HG03520 (cell line): ENCODE data around the gene IDE.
"Not testable (repeated sequence)": the region's sequence is repeated elsewhere in the genome, so short reads cannot be mapped to it uniquely, and the experiment has no call there.

Source experiments
- ATAC-seq: cut with Tn5 transposase; IDR thresholded peaks from one replicate; pipeline ENCODE4 v1.9.1; 2021; ENCODE audit warnings: mild to moderate bottlenecking, moderate library complexity; ENCODE audit not compliant: unreplicated experiment

Gene IDE

GRCh38 chr10:92573798-92574547 is at the start of gene IDE:
TSS of gene IDE (minus strand) at chr10:92574093. CDS start at chr10:92574019, 74 bp downstream.
- ATAC-seq = peak; percentile 62

GRCh38 chr10:92619368-92619767 is 45.5 kb upstream of the IDE start:
- no peak for ATAC-seq

GRCh38 chr10:92615515-92615914 is 41.6 kb upstream of the IDE start:
- ATAC-seq = no peak

- ATAC-seq = no peak
Observed at GRCh38 chr10:92604841-92605240, 30.9 kb upstream of the IDE start.

- no peak for ATAC-seq
Observed at GRCh38 chr10:92598321-92598720, 24.4 kb upstream of the IDE start.

GRCh38 chr10:92595505-92595904 is 21.6 kb upstream of the IDE start:
- ATAC-seq = no peak

GRCh38 chr10:92593619-92594588 is 20.0 kb upstream of the IDE start:
- ATAC-seq = no peak

GRCh38 chr10:92592761-92593618 is 19.1 kb upstream of the IDE start, which contains the start of gene KIF11:
TSS of gene KIF11 (plus strand) at chr10:92593130. CDS start at chr10:92593376, 246 bp downstream.
- ATAC-seq = peak; percentile 56

- peak; percentile 67 for ATAC-seq
Observed at GRCh38 chr10:92591550-92592022, 17.7 kb upstream of the IDE start.

GRCh38 chr10:92590623-92591549 is 17.0 kb upstream of the IDE start:
- peak; percentile 1 for ATAC-seq

GRCh38 chr10:92582347-92582746 is 8.5 kb upstream of the IDE start:
- ATAC-seq = not testable (repeated sequence)

- no peak for ATAC-seq
Observed at GRCh38 chr10:92575961-92576360, 2.1 kb upstream of the IDE start.

- ATAC-seq = no peak
Observed at GRCh38 chr10:92574548-92575261, 812 bp upstream of the IDE start.

- peak; percentile 22 for ATAC-seq
Observed at GRCh38 chr10:92573091-92573797, 649 bp downstream of the IDE start.

GRCh38 chr10:92572362-92573090 is 1.4 kb downstream of the IDE start:
- ATAC-seq = no peak

- ATAC-seq = no peak
Observed at GRCh38 chr10:92571649-92572048, 2.2 kb downstream of the IDE start.

GRCh38 chr10:92569663-92570062 is 4.2 kb downstream of the IDE start:
- ATAC-seq = not testable (repeated sequence)

- no peak for ATAC-seq
Observed at GRCh38 chr10:92569071-92569470, 4.8 kb downstream of the IDE start.
